Liver (tissue), 9 donors: ENCODE measurements around the gene VAX1. TPM values are rescaled to one million over a fixed set of nuclear protein-coding genes. Genes with fewer than 3 reads are reported as not detected.

Source experiments
- DNase-seq: peaks from one replicate; pipeline ENCODE4 v3.0.0-alpha.2; 2017; ENCODE audit warnings: low spot score
- H3K27ac ChIP-seq, 2 donors: one replicate each; pipeline ENCODE4 v1.7.0; 2013; ENCODE audit warnings: inconsistent platforms in 2 of 2, low read length in 2 of 2, control low read depth in 1 of 2, low read depth in 1 of 2, mild to moderate bottlenecking in 1 of 2
- H3K27me3 ChIP-seq, 4 donors: one replicate each; pipeline versions ENCODE4 v1.6.1 to v1.7.0; 2013; ENCODE audit warnings: low read length in 3 of 4, inconsistent platforms in 1 of 4, mild to moderate bottlenecking in 1 of 4, moderate library complexity in 1 of 4; ENCODE audit not compliant: control insufficient read depth in 4 of 4, insufficient read depth in 4 of 4
- H3K36me3 ChIP-seq, 4 donors: one replicate each; pipeline versions ENCODE4 v1.6.1 to v1.7.0; 2013; ENCODE audit warnings: low read length in 3 of 4, mild to moderate bottlenecking in 3 of 4, low read depth in 1 of 4, moderate library complexity in 1 of 4; ENCODE audit not compliant: control insufficient read depth in 4 of 4, insufficient read depth in 3 of 4
- H3K4me1 ChIP-seq, 4 donors: one replicate each; pipeline versions ENCODE4 v1.6.1 to v1.7.0; 2013; ENCODE audit warnings: low read length in 3 of 4, mild to moderate bottlenecking in 3 of 4, moderate library complexity in 1 of 4; ENCODE audit not compliant: control insufficient read depth in 4 of 4, insufficient read depth in 4 of 4
- H3K4me3 ChIP-seq, 3 donors: one replicate each; pipeline versions ENCODE4 v1.6.1 to v1.7.0; 2013; ENCODE audit warnings: low read length in 3 of 3, control low read depth in 1 of 3, low read depth in 1 of 3, mild to moderate bottlenecking in 1 of 3
- H3K9ac ChIP-seq, 2 donors: one replicate each; pipeline ENCODE4 v1.7.0; 2013; ENCODE audit warnings: low read length in 2 of 2, mild to moderate bottlenecking in 2 of 2, moderate library complexity in 2 of 2, control low read depth in 1 of 2, low read depth in 1 of 2
- H3K9me3 ChIP-seq, 4 donors: one replicate each; pipeline versions ENCODE4 v1.6.1 to v1.7.0; 2013; ENCODE audit warnings: low read length in 3 of 4; ENCODE audit not compliant: control insufficient read depth in 4 of 4
- ATF3 ChIP-seq: IDR thresholded peaks from 2 replicates; pipeline ENCODE4 v1.6.1; 2016; ENCODE audit warnings: antibody characterized with exemption
- CTCF ChIP-seq: fragments of 150-350 bp; IDR thresholded peaks from 2 replicates; pipeline ENCODE4 v1.5.1; 2017; ENCODE audit warnings: improper control_type of control experiment, low read depth, low read length; ENCODE audit not compliant: missing input control
- EGR1 ChIP-seq, 2 donors: IDR thresholded peaks; 2 replicates each; pipeline ENCODE4 v1.6.1; 2016 to 2018; ENCODE audit warnings: antibody characterized with exemption in 2 of 2, low read depth in 2 of 2
- FOXA1 ChIP-seq: IDR thresholded peaks from 2 replicates; pipeline ENCODE4 v1.6.1; 2016; ENCODE audit warnings: antibody characterized with exemption
- FOXA2 ChIP-seq: IDR thresholded peaks from 2 replicates; pipeline ENCODE4 v1.6.1; 2016; ENCODE audit warnings: antibody characterized with exemption
- GABPA ChIP-seq, 2 donors: IDR thresholded peaks in 1 of 2; conservative IDR thresholded peaks in 1 of 2; 2 replicates each; pipeline ENCODE4 v1.6.1; 2016; ENCODE audit warnings: antibody characterized with exemption in 2 of 2, mild to moderate bottlenecking in 1 of 2, moderate library complexity in 1 of 2
- HNF4G ChIP-seq: IDR thresholded peaks from 2 replicates; pipeline ENCODE4 v1.6.1; 2016; ENCODE audit warnings: antibody characterized with exemption
- MAX ChIP-seq: IDR thresholded peaks from 2 replicates; pipeline ENCODE4 v1.6.1; 2016; ENCODE audit warnings: antibody characterized with exemption
- NR2F2 ChIP-seq: IDR thresholded peaks from 2 replicates; pipeline ENCODE4 v1.6.1; 2016; ENCODE audit warnings: antibody characterized with exemption
- RAD21 ChIP-seq, 2 donors: IDR thresholded peaks; 2 replicates each; pipeline ENCODE4 v1.6.1; 2016; ENCODE audit warnings: antibody characterized with exemption in 2 of 2, mild to moderate bottlenecking in 2 of 2
- REST ChIP-seq: IDR thresholded peaks from 2 replicates; pipeline ENCODE4 v1.6.1; 2016; ENCODE audit warnings: antibody characterized with exemption, mild to moderate bottlenecking
- RXRA ChIP-seq, 2 donors: IDR thresholded peaks; 2 replicates each; pipeline ENCODE4 v1.6.1; 2017 to 2018; ENCODE audit warnings: antibody characterized with exemption in 2 of 2, mild to moderate bottlenecking in 1 of 2
- SP1 ChIP-seq: IDR thresholded peaks from 2 replicates; pipeline ENCODE4 v1.6.1; 2018; ENCODE audit warnings: antibody characterized with exemption, mild to moderate bottlenecking
- YY1 ChIP-seq: IDR thresholded peaks from 2 replicates; pipeline ENCODE4 v1.6.1; 2016; ENCODE audit warnings: antibody characterized with exemption, mild to moderate bottlenecking
- ZBTB33 ChIP-seq: IDR thresholded peaks from 2 replicates; pipeline ENCODE4 v1.6.1; 2016; ENCODE audit warnings: antibody characterized with exemption
- WGBS: extraction: QIAGEN DNeasy Blood & Tissue Kit; methylation state at CpG from one replicate; pipeline ENCODE4 v1.1.7; 2013; 5-methylcytosine and 5-hydroxymethylcytosine counted together
- polyA plus RNA-seq, 2 donors: library from polyadenylated mRNA; stranded (reverse) in 1 of 2; unstranded in 1 of 2; fragments of 200-250 nt in 1 of 2; fragments of >200 nt in 1 of 2; fragmentation: Nextera tagmentation in 1 of 2; extraction: Ambion mirVana in 1 of 2; gene quantifications; one replicate each; pipeline versions ENCODE4 v1.2.1 to v1.2.3, GENCODE V29; 2013 to 2015
- total RNA-seq, 2 donors: library from RNA; depleted of rRNA; stranded (reverse); fragments of >200 nt; gene quantifications; one replicate each; pipeline ENCODE4 v1.2.3, GENCODE V29; 2014
- donor health status: healthy.
- donor health status: healthy.
- donor health status: healthy.
- donor health status: healthy.
- donor health status: healthy.

The VAX1 gene
- total and polyA plus RNA-seq, 4 donors = not detected

- peaks cover 0 to 26% (median 15%) of the 10 kb centered on the region in 4 donors for H3K27me3 ChIP-seq
- TF ChIP-seq FOXA2 = no peak
- no peak for TF ChIP-seq ZBTB33
- no peak for TF ChIP-seq GABPA (IDR thresholded peaks at IDR 0.05 in 1 of 2, conservative IDR thresholded peaks at IDR 0.05 in 1 of 2)
- TF ChIP-seq SP1 = no peak
- no peak for TF ChIP-seq YY1
- TF ChIP-seq HNF4G = no peak
- no peak for TF ChIP-seq MAX
- H3K36me3 ChIP-seq = no peaks in the 10 kb centered on the region
- no peak overlapping the region for H3K9ac ChIP-seq
- peaks cover 0 to 31% (median 19%) of the 10 kb centered on the region in 4 donors for H3K4me1 ChIP-seq
- no peaks in the 10 kb centered on the region for H3K9me3 ChIP-seq
- H3K4me3 ChIP-seq = no peak overlapping the region
- no peak overlapping the region for H3K27ac ChIP-seq
- DNase-seq = no peak
- WGBS = 12% methylated on average over 6 of the region's 6 CpGs
Measured at GRCh38 chr10:117170244-117170643, 32.2 kb upstream of the VAX1 start.

GRCh38 chr10:117169480-117169879 lies 31.4 kb upstream of the VAX1 start:
- no peak overlapping the region for H3K9ac ChIP-seq
- H3K36me3 ChIP-seq = no peaks in the 10 kb centered on the region
- no peak for TF ChIP-seq RAD21 (IDR thresholded peaks at IDR 0.05)
- no peak for TF ChIP-seq FOXA2
- TF ChIP-seq YY1 = no peak
- TF ChIP-seq HNF4G = no peak
- TF ChIP-seq CTCF = no peak
- no peak for TF ChIP-seq RXRA (IDR thresholded peaks at IDR 0.05)
- no peak for DNase-seq
- no peak overlapping the region for H3K4me3 ChIP-seq
- 21% methylated on average over 2 of the region's 2 CpGs for WGBS
- no peak overlapping the region for H3K27ac ChIP-seq
- peaks cover 0 to 30% (median 18%) of the 10 kb centered on the region in 4 donors for H3K4me1 ChIP-seq
- H3K27me3 ChIP-seq = peaks cover 0 to 26% (median 15%) of the 10 kb centered on the region in 4 donors
- no peaks in the 10 kb centered on the region for H3K9me3 ChIP-seq

GRCh38 chr10:117168729-117169128 lies 30.7 kb upstream of the VAX1 start:
- Histone ChIP-seq H3K4me1 (peaks cover under 1 to 27% (median 18%) of the 10 kb centered on the region in 4 donors), H3K27me3 (peaks cover 0 to 30% (median 18%) of the 10 kb centered on the region in 4 donors), H3K9ac (no peak overlapping the region), H3K27ac (no peak overlapping the region), H3K9me3 (no peaks in the 10 kb centered on the region), H3K4me3 (no peak overlapping the region), H3K36me3 (no peaks in the 10 kb centered on the region)
- WGBS = 6% methylated on average over 25 of the region's 25 CpGs
- no peak for DNase-seq
- TF ChIP-seq CTCF (no peak), FOXA1 (no peak), MAX (no peak), FOXA2 (no peak), EGR1 (IDR thresholded peaks at IDR 0.05; ENCODE audit: low read depth in 2 of 2) (no peak), HNF4G (no peak), GABPA (IDR thresholded peaks at IDR 0.05 in 1 of 2, conservative IDR thresholded peaks at IDR 0.05 in 1 of 2) (no peak), NR2F2 (no peak), ATF3 (no peak), RXRA (IDR thresholded peaks at IDR 0.05) (no peak), RAD21 (IDR thresholded peaks at IDR 0.05) (no peak), YY1 (no peak), REST (no peak)
